Stimulated activated memory B cell treated with anti-CD40 and anti-IgM and Interleukin-4, amounts not matched to agents 10 μg/mL and 1 μg/mL and 100 μg/mL, for 72 hours (primary cell): ENCODE results near the gene HSP90AA1.

Source experiments
- ATAC-seq: fragments of 150-1000 bp; cut with Tn5 transposase; 2 replicates; pipeline ENCODE4 v1.10.0; 2021
- H3K27ac Mint-ChIP-seq: one replicate; pipeline ENCODE4 v1.8.0; 2022; ENCODE audit warnings: mild to moderate bottlenecking, mixed read lengths
- H3K27me3 Mint-ChIP-seq: one replicate; pipeline ENCODE4 v1.8.0; 2022; ENCODE audit warnings: mixed read lengths
- H3K36me3 Mint-ChIP-seq: one replicate; pipeline ENCODE4 v1.8.0; 2022; ENCODE audit warnings: mixed read lengths
- H3K4me1 Mint-ChIP-seq: one replicate; pipeline ENCODE4 v1.8.0; 2022; ENCODE audit warnings: mixed read lengths
- H3K4me3 Mint-ChIP-seq: one replicate; pipeline ENCODE4 v1.8.0; 2022; ENCODE audit warnings: mild to moderate bottlenecking, moderate library complexity, mixed read lengths
- H3K9me3 Mint-ChIP-seq: one replicate; pipeline ENCODE4 v1.8.0; 2022; ENCODE audit warnings: mixed read lengths

HSP90AA1 gene

DNA sequence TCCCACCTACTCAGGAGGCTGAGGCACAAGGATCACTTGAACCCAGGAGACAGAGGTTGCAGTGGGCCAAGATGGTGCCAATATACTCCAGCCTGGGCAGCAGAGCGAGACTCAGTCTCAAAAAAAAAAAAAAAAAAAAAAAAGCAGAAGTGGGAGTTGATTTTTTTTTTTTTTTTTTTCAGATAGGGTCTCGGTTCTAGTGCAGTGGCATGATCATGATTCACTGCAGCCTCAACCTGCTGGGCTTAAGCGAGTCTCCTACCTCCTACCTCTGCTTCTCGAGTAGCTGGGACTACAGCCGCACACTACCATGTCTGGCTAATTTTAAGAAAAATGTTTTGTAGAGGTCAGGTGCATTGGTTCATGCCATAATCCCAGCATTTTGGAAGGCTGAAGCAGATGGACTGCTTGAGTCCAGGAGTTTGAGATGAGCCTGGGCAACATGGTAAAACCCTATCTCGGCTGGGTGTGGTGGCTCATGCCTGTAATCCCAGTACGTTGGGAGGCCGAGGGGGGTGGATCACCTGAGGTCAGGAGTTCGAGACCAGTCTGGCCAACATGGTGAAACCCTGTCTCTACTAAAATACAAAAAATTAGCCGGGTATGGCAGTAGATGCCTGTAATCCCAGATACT is 16.3 kb upstream of the HSP90AA1 start:
- peak; percentile 93 for ATAC-seq
- Mint-ChIP-seq H3K4me1 (peaks cover 25% of the 10 kb centered on the region), H3K27ac (no peak overlapping the region), H3K4me3 (no peak overlapping the region), H3K9me3 (no peaks in the 10 kb centered on the region), H3K36me3 (no peaks in the 10 kb centered on the region), H3K27me3 (no peaks in the 10 kb centered on the region)

DNA sequence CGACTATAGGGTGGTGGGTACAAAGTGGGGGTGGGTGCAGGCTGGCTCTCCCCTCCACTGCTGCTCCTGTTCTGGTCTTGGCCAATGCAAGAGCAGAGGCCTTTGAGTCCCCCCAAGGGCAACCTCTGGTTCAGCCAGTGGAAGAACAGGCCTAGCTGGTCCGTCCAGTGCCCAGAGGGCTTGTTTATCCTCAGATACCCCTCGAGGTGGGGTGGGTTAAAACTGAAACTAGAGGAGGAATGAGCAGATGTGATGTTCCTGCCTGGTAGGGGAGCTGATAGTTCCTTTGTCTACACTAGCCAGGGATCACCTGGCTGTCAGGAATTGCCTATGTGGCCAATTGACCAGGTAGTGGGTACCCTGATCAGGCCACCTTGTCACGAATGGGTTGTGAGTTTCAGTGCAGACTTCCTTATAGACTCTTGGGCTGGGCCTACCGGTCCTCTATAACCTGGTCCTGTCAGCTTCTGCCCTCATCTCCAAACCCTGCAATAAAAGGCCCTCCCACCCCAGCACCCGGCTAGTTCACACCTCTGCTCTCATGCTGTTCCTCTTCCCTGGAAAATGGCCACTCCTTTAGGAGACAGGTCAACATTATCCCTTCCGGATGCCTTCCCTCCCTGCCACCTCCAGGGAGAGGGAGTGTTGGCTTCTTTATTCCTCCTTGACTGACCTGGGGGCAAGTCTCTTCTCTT is 10.7 kb upstream of the HSP90AA1 start:
- Mint-ChIP-seq H3K4me3 (no peak overlapping the region), H3K36me3 (no peaks in the 10 kb centered on the region), H3K4me1 (peaks cover 30% of the 10 kb centered on the region), H3K27ac (no peak overlapping the region), H3K27me3 (no peaks in the 10 kb centered on the region), H3K9me3 (no peaks in the 10 kb centered on the region)
- no peak for ATAC-seq

DNA sequence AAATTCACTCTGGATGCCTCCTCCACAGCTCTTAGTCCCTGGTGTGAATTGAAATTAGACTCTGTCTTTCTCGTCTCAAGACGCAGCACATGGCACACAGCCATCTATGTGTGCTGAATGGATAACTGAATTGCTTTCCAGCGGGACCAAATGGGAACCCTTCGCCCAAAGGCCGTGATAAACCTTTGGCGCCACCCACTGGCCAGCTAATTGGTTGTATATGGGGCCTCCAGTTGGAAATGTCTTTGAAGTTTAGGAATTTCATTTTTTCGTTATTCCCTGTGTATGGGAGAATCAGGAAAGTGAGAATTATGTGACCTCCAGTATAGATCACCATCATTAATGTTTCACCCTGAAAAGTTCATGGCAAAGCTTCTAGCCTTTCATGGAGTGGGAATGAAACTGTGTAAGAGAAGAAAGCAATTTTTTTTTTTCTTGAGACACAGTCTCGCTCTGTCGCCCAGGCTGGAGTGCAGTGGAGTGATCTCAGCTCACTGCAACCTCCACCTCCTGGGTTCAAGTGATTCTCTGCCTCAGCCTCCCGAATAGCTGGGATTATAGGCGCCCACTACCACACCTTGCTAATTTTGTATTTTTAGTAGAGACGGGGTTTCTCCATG is 9.8 kb upstream of the HSP90AA1 start:
- ATAC-seq = no peak
- H3K27ac Mint-ChIP-seq = peak overlapping the region; percentile 57
- no peaks in the 10 kb centered on the region for H3K27me3 Mint-ChIP-seq
- no peak overlapping the region for H3K4me3 Mint-ChIP-seq
- no peaks in the 10 kb centered on the region for H3K36me3 Mint-ChIP-seq
- H3K9me3 Mint-ChIP-seq = no peaks in the 10 kb centered on the region
- peaks cover 30% of the 10 kb centered on the region for H3K4me1 Mint-ChIP-seq

DNA sequence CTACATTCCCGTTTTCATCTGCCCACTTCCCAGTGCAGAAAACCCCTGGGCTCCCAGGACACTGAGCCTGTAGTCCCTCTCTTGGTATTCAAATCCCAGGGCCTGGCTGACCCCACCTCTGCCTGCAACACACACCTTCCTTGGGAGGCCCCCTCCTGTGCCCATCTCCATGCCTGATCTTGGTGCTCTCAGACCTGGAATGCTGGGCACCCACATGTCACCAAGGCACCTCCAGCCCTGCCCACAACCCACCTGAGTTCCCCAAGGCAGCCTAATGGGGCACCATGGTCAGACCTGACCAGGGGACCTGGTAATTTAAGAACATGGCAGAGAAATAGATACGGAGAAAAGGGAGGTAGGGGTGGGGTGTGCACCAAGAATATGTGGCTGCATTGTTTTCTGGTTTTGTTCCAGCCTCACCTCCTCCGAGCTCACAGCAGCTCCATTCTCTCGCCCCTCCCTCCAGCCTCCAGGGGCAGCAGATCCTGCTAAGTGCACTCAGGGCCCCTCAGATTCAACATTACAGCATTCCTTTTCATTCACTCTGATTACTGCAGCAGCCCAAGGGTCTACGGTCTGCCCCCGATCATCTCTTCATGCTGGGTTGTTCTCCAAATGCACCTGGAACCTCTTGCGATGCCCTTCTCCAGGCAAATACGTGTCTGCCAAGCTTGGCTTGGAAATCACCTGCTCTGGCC is 9.2 kb upstream of the HSP90AA1 start:
- H3K4me3 Mint-ChIP-seq = no peak overlapping the region
- H3K27me3 Mint-ChIP-seq = no peaks in the 10 kb centered on the region
- peak overlapping the region; percentile 57 for H3K27ac Mint-ChIP-seq
- H3K9me3 Mint-ChIP-seq = no peaks in the 10 kb centered on the region
- peaks cover 24% of the 10 kb centered on the region for H3K4me1 Mint-ChIP-seq
- peak; percentile 34 for ATAC-seq
- no peaks in the 10 kb centered on the region for H3K36me3 Mint-ChIP-seq

DNA sequence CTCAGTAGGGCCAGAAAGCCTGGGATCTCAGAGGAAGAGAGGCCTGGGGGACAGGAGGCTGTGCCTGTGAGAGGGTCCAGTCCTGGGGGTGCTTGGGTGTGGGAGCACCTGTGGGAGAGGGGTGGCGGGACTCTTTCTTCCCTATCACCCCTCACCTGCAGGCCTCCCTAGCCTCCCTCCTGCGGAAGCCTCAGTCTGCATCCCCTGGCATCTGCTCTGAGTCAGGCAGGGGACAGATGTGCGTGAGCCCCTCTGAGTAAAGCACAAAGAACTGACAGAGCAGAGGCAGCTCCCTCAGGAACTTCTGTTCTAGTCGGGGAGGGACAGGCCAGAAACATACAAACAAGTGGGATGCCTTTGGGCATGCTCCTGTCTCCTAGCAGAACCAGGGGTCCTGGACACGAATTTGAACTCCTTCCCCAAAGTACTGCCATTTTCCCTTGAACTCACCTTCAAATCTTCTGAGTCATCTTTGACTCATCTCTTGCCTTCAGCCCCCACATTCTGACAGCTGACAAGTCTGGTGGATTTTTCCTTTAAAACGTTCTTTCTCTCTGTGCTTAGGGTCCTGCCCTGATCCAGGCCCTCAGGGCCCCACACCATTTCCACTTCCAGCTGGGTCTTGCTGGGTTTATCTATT is 8.5 kb upstream of the HSP90AA1 start:
- H3K27me3 Mint-ChIP-seq = no peaks in the 10 kb centered on the region
- no peaks in the 10 kb centered on the region for H3K36me3 Mint-ChIP-seq
- no peak overlapping the region for H3K4me3 Mint-ChIP-seq
- peak overlapping the region; percentile 57 for H3K27ac Mint-ChIP-seq
- H3K9me3 Mint-ChIP-seq = no peaks in the 10 kb centered on the region
- peak; percentile 57 for ATAC-seq
- H3K4me1 Mint-ChIP-seq = peaks cover 22% of the 10 kb centered on the region

DNA sequence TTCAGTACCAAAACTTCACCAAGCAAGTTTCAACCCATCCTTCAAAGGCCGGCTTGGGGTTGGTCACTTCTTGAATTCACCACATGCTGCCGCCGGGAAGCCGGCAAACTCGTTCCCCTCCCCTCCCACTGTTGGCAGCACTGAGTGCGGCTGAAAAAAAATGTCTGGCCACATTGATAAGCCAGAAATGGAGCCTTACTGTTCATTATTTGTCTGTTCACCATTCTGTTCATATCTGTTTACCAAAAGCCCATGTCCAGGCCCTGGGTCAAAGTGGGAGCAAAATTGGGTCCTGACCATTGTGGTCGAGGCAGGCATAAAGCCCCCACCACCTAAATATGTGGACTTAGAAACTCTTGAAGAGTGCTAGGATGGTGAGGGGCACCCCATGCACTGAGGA is 7.3 kb upstream of the HSP90AA1 start:
- Mint-ChIP-seq H3K27me3 (no peaks in the 10 kb centered on the region), H3K27ac (peak overlapping the region; percentile 57), H3K4me3 (no peak overlapping the region), H3K9me3 (no peaks in the 10 kb centered on the region), H3K4me1 (peaks cover 35% of the 10 kb centered on the region), H3K36me3 (no peaks in the 10 kb centered on the region)
- ATAC-seq = no peak

DNA sequence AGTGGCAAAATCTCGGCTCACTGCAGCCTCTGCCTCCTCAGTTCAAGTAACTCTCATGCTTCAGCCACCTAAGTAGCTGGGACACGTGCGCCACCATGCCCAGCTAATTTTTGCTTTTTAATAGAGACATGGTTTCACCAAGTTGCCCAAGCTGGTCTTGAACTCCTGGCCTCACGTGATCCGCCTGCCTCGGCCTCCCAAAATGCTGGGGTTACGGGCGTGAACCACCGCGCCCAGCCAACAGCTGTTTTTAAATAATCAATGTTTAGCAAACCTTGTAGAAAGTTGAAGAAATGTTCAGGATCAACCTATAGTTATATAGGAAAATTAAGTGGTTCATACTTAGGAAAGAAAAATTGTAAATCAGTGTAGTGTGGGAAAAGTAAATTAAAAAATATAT is 6.0 kb upstream of the HSP90AA1 start:
- H3K4me3 Mint-ChIP-seq = no peak overlapping the region
- H3K9me3 Mint-ChIP-seq = no peaks in the 10 kb centered on the region
- H3K27ac Mint-ChIP-seq = no peak overlapping the region
- no peaks in the 10 kb centered on the region for H3K36me3 Mint-ChIP-seq
- ATAC-seq = no peak
- no peaks in the 10 kb centered on the region for H3K27me3 Mint-ChIP-seq
- H3K4me1 Mint-ChIP-seq = peaks cover 47% of the 10 kb centered on the region

DNA sequence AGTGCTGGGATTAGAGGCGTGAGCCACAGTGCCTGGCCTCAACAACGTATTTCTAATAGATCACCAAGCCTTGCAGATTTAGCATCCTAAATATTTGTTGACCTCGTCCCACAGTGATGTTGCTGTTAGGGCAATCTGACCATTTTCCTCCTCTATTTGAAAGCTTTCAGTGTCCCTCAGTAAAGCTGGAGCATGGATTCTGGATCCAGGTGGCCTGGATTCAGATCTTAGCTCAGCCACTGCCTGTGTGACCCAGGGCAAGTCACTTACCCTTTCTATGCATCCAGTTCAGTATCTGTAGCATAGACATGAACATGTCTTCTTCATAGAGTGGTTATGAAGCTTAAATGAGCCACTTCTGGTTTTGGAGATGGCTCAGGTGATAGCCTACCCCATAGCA is 3.9 kb upstream of the HSP90AA1 start:
- Mint-ChIP-seq H3K36me3 (peaks cover 5% of the 10 kb centered on the region), H3K27ac (no peak overlapping the region), H3K9me3 (no peaks in the 10 kb centered on the region), H3K4me3 (no peak overlapping the region), H3K27me3 (no peaks in the 10 kb centered on the region), H3K4me1 (peaks cover 42% of the 10 kb centered on the region)
- ATAC-seq = no peak

DNA sequence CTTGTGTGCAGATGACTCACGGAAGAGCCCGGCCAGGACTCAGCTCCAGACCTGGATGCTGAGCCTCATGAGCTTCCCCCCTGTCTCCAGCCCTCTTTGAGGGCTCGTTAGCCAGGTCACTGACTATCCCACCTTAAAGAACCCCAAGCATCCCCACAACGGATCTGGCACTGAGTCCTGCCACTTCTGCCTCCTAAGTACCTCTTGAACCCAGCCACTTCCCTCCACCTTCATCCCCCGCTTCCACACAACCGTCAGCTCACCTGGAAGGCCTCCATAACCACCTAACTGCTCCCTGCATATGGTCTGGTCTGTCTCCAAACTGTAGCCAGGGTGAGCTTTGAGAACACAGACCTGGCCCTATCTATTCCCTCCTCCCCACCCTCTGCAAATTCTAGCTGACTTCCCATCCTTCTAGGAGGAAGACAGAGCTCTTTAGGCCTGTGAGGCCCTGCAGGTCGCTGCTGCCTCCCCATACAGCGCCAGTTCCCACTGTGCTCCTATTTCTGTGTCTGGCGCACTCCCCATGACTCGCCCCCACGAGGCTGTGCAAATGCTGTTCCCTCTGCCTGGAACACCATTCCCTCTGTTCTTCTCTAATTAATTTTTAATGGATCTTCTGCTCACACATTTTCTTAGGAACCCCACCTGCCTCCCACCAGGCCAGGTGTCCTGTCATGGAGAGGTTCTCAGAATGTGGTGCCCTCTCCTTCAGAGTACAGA is 2.9 kb upstream of the HSP90AA1 start:
- Mint-ChIP-seq H3K4me1 (peaks cover 42% of the 10 kb centered on the region), H3K36me3 (peaks cover 14% of the 10 kb centered on the region), H3K27me3 (no peaks in the 10 kb centered on the region), H3K9me3 (no peaks in the 10 kb centered on the region), H3K27ac (peak overlapping the region; percentile 94), H3K4me3 (peak overlapping the region; percentile 95)
- no peak for ATAC-seq

DNA sequence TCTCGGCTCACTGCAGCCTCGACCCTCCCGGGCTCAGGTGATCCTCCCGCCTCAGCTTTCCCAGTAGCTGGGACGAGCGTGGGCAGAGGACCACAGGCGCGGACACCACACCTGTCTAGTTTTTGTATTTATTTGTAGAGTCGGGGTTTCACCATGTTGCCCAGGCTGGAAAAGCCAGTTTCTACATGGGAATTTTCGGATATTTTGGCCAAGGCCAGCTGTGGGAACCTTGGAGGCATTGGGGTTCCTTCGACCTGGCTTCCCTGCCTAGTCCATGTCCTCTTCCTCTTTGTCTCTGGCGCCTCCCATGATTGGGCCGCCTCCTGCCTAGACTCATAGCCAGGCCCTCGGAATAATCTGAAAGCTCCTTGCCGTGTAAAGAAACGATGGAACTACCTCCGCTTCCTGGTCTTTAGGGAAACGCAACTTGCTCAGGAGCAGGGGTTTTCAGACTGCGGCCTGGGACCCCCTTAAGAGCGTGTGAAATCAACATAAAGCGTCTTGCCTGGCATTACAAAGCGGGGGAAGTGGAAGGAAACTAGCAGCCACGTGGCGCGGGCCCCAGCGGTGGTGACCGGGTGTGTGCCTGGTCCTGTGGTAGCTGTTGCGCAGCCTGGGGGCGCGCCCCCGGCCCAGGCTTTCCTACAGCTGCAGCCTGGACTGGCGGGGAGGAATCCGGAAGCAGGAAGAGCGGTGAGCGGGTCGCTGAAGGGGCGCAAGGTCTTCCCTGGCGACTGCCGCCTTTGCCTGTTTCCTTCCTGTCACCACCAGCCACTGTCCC is 1.4 kb upstream of the HSP90AA1 start:
- peak overlapping the region; percentile 94 for H3K27ac Mint-ChIP-seq
- peaks cover 55% of the 10 kb centered on the region for H3K4me1 Mint-ChIP-seq
- peak; percentile 2 for ATAC-seq
- H3K9me3 Mint-ChIP-seq = no peaks in the 10 kb centered on the region
- H3K4me3 Mint-ChIP-seq = peak overlapping the region; percentile 95
- no peaks in the 10 kb centered on the region for H3K27me3 Mint-ChIP-seq
- peaks cover 30% of the 10 kb centered on the region for H3K36me3 Mint-ChIP-seq

DNA sequence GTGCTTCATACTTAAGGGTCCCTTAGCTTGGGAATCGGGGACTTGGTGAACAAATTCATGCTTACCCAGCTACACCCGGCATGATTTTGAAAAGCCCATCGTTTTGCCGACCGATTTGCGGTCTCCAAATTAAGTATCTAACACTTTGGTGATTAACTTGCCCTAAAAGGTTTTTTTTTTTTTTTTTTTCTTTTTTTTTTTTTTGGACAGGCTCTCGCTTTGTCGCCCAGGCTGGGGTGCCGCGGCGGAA is 843 bp upstream of the HSP90AA1 start:
- peaks cover 60% of the 10 kb centered on the region for H3K4me1 Mint-ChIP-seq
- H3K4me3 Mint-ChIP-seq = peak overlapping the region; percentile 95
- H3K27me3 Mint-ChIP-seq = no peaks in the 10 kb centered on the region
- peak overlapping the region; percentile 94 for H3K27ac Mint-ChIP-seq
- no peaks in the 10 kb centered on the region for H3K9me3 Mint-ChIP-seq
- peaks cover 35% of the 10 kb centered on the region for H3K36me3 Mint-ChIP-seq
- ATAC-seq = no peak

DNA sequence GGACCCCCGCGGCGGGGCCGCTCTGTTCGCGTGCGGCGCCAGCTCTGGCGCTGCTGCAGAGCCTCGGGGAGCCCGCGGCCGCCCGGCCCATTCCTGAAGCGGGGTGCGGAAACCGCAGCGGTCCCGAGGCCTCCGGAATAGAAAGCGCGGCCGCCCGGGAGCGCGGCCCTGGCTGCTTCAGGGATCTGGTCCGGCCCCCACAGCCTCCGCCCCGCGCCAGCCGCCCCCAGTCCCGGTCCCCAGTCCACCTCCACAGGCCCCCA is 204 bp downstream of the HSP90AA1 start:
- H3K27ac Mint-ChIP-seq = peak overlapping the region; percentile 94
- H3K4me1 Mint-ChIP-seq = peaks cover 69% of the 10 kb centered on the region
- H3K27me3 Mint-ChIP-seq = no peaks in the 10 kb centered on the region
- no peak for ATAC-seq
- peaks cover 44% of the 10 kb centered on the region for H3K36me3 Mint-ChIP-seq
- peak overlapping the region; percentile 95 for H3K4me3 Mint-ChIP-seq
- no peaks in the 10 kb centered on the region for H3K9me3 Mint-ChIP-seq

DNA sequence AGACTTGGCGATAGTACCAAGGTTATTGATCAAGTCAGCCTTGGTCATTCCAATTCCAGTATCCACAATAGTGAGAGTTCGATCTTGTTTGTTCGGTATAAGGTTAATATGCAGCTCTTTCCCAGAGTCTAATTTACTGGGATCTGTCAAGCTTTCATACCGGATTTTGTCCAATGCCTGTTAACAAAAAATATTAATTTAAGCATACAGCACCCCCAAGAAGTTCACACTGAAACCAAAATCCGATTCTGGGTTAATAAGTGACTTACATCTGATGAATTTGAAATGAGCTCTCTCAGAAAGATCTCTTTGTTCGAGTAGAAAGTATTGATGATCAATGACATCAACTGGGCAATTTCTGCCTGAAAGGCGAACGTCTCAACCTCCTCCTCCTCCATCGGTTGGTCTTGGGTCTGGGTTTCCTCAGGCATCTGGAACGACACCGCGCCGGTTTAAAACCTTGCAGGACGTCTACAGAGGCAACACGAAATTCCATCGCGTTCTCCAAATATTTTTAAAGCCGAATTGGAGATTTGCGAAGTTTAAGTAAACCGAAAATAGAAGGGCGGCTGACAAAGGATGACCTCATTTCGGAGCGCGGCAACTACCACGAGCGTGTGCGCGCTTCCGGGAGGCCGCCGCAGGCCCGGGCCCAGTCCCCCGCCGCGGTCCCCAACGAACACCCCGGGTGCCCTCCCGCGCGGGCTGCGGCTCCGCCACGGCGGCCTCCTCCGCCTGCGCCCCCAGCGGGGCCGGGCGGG is 716 bp downstream of the HSP90AA1 start:
- no peaks in the 10 kb centered on the region for H3K27me3 Mint-ChIP-seq
- peak overlapping the region; percentile 94 for H3K27ac Mint-ChIP-seq
- H3K4me1 Mint-ChIP-seq = peaks cover 69% of the 10 kb centered on the region
- no peaks in the 10 kb centered on the region for H3K9me3 Mint-ChIP-seq
- H3K4me3 Mint-ChIP-seq = peak overlapping the region; percentile 73
- peak; percentile 63 for ATAC-seq
- peaks cover 47% of the 10 kb centered on the region for H3K36me3 Mint-ChIP-seq

DNA sequence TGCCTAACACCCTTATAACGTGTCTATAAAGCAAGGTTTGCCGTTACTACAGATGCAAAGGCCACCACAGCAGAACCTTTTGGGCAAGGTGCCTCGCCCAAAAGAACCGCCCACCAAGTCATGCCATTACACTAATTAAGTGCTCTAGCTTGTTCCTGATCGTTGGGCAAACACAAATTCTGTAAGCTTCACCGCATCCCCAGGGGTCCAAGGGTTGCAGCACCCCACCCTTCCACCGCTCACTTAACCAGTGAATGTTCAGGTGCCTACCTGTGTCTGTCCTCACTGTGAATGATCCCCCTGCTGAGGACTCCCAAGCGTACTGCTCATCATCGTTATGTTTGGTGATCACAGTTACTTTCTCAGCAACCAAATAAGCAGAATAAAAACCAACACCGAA is 1.4 kb downstream of the HSP90AA1 start:
- Mint-ChIP-seq H3K9me3 (no peaks in the 10 kb centered on the region), H3K4me3 (peak overlapping the region; percentile 73), H3K36me3 (peaks cover 54% of the 10 kb centered on the region), H3K27me3 (no peaks in the 10 kb centered on the region), H3K4me1 (peaks cover 75% of the 10 kb centered on the region), H3K27ac (peak overlapping the region; percentile 94)
- ATAC-seq = no peak
